ENCODE data around the gene PDK2.

PDK2 gene

DNA sequence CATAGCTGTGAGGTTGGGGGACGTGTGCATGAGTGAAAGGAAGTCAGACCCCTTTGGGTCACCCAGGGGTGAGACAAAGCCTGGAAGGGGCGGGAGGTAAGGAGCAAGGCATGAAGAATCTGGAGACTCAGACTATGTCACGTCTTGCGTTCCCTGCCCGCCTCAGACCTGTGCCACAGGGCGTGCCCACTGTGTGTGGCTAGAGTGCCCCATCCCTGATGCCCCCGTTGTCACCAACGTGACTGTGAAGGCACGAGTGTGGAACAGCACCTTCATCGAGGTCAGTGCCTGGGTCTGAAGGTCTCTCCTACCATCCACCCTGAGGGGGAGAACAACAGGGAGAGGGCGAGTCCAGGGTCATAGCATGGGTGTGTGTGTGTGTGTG lies 15.1 kb upstream of the PDK2 start:
- no peak for DNase-seq

GRCh38 chr17:50080827-50081226 lies 14.3 kb upstream of the PDK2 start:
- no peak for DNase-seq

DNA sequence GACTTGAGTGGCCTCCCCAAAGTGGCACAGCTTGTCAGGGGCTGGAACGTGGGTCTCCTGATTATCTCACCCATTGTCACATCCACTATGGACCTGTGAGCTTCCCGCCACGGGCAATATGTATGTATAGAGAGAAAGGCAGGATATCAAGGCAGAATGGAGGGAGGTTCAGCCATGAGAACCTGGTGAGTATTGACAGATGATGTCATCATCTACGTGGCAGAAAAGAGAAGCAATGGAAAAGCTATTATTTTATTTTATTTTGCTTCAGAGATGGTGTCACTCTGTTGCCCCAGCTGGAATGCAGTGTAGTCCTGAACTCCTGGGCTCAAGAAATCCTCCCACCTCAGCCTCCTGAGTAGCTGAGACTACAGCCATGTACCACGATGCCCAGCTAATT lies 13.4 kb upstream of the PDK2 start:
- DNase-seq = no peak

DNA sequence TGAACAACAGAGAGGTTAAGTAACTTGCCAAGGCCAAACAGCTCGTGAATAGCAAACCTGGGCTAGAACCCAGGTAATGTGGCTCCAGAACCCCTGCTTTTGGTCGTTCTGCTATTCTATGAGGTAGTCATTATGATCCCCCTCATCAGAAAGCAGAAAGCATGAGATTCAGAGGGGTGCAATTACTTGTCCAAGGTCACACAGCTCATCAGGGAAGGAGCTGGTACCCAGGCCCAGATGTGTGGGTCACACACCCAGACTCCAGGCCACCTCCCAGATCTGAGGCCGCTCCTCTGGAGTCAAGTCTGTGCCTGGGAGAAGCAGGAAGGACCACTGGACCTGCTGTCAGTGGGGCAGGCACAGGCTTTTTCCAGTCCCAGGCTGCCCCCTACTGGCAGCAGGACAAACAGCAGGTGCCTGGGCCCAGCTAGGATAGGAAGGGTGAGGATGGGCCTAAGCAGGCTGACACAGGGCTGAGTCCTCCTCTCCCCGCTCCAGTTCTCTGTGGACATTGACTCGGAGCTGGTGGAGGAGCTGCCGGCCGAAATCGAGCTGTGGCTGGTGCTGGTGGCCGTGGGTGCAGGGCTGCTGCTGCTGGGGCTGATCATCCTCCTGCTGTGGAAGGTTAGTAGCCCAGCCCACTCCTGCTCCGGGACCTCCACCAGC lies 7.8 kb upstream of the PDK2 start:
- DNase-seq = peak; percentile 75

GRCh38 chr17:50087912-50088405 lies 7.2 kb upstream of the PDK2 start:
- DNase-seq = no peak

DNA sequence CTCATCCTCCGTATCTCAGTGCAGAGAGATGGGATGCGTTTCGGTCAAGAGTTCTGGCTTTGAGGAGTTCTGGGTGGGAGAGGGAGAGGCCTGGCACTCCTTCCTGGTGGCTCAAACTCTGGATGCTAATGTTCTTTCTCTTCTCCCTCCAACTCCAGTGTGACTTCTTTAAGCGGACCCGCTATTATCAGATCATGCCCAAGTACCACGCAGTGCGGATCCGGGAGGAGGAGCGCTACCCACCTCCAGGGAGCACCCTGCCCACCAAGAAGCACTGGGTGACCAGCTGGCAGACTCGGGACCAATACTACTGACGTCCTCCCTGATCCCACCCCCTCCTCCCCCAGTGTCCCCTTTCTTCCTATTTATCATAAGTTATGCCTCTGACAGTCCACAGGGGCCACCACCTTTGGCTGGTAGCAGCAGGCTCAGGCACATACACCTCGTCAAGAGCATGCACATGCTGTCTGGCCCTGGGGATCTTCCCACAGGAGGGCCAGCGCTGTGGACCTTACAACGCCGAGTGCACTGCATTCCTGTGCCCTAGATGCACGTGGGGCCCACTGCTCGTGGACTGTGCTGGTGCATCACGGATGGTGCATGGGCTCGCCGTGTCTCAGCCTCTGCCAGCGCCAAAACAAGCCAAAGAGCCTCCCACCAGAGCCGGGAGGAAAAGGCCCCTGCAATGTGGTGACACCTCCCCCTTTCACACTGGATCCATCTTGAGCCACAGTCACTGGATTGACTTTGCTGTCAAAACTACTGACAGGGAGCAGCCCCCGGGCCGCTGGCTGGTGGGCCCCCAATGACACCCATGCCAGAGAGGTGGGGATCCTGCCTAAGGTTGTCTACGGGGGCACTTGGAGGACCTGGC lies 6.0 kb upstream of the PDK2 start:
- DNase-seq = no peak

- DNase-seq = no peak
Measured at GRCh38 chr17:50090071-50090470, 5.1 kb upstream of the PDK2 start.

- DNase-seq = no peak
Measured at GRCh38 chr17:50090971-50091917, 3.9 kb upstream of the PDK2 start.

GRCh38 chr17:50091918-50092285 lies 3.2 kb upstream of the PDK2 start:
- no peak for DNase-seq

DNA sequence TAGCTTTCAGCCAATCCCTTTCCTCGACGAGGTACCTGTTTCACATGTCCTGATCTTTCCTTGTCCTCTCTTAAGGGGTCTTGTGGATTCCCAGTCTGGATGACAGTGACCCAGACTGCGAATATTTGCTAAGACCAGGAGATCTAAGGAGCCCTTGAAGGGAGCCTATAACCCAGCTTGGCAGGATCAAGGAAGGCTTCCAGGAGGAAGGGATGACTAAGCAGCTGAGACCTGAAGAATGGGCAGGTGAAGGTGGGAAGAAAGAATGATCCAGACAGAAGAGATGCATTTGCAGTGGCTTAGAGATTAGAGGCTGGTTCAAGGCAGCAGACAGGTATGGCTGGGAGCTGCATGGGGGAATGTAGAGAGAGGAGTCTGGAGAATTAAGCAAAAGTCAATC lies 1.9 kb upstream of the PDK2 start:
- DNase-seq = no peak

- no peak for DNase-seq
Measured at GRCh38 chr17:50093807-50094206, 1.3 kb upstream of the PDK2 start.

- DNase-seq = peak; percentile 85
Measured at GRCh38 chr17:50094243-50094752, 853 bp upstream of the PDK2 start.

DNA sequence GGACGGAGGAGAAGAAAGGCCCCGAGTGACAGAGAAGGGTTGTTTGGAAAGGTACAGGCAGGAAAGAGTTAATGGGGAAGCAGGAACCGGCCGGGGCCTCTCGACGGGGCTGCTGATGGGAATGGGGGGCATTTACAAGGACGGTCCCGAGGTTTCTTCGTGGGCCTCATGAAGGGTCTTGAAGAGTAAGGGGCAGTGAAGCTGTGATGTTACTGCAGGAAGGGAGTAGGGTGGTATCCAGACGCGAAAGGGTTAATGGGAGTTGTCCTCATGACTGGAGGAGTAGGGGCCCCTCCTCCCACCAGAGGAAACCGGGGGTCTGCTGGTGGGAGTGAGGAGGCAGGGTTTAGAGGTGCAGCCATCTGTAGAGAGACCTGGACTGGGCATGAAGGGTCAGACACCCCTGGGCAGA lies 481 bp downstream of the PDK2 start:
- DNase-seq = no peak

DNA sequence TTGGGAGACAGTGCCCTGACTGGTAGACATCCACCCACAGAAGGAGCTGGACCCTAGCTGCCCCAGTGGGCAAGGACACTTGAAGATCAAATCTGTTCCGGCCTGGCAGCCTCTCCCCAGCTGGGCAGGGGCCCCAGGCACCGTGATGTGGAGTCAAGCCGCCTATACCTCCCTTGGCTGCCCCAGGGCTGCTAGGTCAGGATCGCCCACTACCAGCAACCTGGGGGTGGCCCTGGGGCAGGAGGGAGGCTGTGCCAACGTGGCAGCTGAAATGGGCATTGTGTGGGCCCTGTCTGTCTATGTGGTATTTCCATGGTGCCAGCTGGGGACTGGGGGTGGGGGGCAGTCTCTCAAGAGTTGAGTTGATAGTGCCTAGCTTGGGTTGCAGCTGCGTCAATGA lies 941 bp downstream of the PDK2 start:
- no peak for DNase-seq

DNA sequence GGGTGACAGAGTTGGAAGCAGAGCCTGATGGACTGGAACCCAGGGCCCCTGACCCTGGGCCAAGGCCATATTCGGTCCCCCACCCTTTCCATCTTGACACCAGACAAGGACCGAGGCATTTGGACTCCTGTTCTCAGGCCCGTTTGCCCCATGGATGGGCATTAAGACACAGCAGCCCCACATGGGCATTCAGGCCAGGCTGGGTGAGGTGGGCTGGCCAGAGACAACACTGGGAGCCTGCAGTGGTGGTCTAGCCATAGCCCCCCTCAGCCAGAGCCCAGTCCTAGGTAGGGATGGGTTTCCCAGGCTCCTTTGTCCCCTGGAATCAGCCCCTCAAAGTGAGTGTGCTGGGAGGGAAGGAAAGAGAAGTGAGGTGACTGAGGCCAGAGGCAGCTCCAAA lies 1.6 kb downstream of the PDK2 start:
- no peak for DNase-seq

GRCh38 chr17:50097455-50097854 lies 2.3 kb downstream of the PDK2 start:
- DNase-seq = no peak

GRCh38 chr17:50097926-50098325 lies 2.8 kb downstream of the PDK2 start:
- no peak for DNase-seq

DNA sequence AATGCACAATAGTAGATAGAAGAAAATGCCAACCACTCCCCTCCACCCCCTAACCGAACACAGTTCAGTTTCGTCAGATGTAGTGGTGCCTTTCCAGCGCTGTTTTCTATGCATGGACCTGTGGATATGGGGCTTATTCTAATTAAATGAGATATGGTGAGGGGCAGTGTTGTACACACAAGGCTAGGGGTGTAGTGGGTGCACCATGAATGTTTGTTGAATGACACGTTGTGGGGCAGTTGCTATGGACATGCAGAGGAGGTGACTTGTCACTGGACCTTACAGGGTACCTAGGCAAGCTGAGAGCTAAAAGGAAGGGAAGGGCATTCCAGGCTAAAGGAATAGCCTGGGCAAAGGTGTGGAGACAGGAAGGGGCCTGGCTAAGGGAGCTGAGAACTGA lies 3.4 kb downstream of the PDK2 start:
- DNase-seq = no peak

DNA sequence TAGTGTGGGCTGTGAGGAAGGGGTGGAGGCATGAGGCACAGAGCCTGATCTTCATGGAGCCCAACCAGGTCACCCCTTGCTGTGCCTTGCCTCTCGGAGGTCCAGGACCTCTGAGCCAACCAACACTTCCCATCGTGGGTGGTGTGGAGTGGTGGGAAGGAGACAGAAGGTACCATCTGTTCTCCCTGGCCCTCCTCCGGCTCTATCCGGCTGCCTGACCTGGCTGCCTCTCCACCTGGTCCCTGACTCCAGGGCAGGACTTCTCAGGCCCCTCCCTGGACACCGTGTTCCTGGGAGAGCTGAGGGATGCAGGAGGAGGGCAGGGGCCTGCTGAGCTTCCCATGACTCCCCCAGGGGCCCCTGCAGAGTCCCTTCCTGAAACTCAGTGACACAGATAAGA lies 3.9 kb downstream of the PDK2 start:
- no peak for DNase-seq

GRCh38 chr17:50100480-50100883 lies 5.3 kb downstream of the PDK2 start:
- no peak for DNase-seq

- DNase-seq = no peak
Measured at GRCh38 chr17:50100921-50101345, 5.8 kb downstream of the PDK2 start.

DNA sequence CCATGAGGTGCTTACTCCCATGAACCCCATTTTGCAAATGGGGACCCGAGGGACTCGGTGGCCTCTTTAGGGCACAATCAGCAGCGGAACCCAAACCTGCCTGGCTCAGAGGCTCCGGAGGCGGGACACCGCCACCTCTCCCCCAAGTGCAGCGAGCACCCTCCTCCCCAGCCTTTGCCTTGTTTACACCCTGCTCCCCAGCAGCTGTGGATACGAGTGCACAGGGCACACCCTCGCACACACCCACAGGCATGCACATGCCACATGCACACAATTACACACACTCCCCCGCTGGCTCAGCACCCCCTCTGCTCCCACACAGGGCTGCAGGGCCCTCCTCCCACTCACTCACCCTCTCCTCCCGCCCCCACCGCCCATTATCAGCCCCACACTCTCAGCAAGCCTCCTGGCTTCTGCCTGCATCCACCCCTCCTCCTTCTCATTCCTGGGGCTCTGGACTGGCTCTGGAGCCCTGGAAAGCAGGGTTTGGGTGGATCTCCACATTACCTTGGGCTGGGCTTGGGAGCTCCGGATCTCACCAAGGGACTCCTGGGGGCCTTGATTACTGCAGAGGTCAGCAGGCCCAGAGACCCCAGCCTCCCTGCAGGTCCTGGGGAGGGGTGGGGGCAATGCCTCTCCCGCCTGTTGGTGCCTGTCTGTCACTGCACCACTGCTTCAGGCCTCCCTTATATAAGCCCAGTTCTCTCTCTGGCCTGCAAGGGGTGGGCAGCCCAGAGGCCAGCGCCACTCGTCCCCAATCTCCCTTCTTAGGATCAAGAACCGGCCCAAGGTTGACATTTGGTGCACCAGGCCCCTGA lies 6.4 kb downstream of the PDK2 start:
- no peak for DNase-seq
